Choroid plexus epithelial cell (primary cell): ENCODE data around the gene VPS13D.
A peak's percentile ranks its signal among the peaks of the same experiment; 100 is the strongest.

Source experiments
- DNase-seq: peaks from one replicate; pipeline ENCODE4 v3.0.0-alpha.2; 2010; ENCODE audit warnings: low read depth
- H3K4me3 ChIP-seq: 2 replicates; pipeline ENCODE4 v1.5.1; 2011; ENCODE audit warnings: low read depth, mild to moderate bottlenecking, control low read depth, low read length, moderate library complexity
- TF ChIP-seq, protein P1 (sequence below): conservative IDR thresholded peaks from 2 replicates; pipeline ENCODE4 v1.5.1; 2011; ENCODE audit warnings: low read depth, mild to moderate bottlenecking, control low read depth, inconsistent platforms, low read length, moderate library complexity

VPS13D gene

DNA sequence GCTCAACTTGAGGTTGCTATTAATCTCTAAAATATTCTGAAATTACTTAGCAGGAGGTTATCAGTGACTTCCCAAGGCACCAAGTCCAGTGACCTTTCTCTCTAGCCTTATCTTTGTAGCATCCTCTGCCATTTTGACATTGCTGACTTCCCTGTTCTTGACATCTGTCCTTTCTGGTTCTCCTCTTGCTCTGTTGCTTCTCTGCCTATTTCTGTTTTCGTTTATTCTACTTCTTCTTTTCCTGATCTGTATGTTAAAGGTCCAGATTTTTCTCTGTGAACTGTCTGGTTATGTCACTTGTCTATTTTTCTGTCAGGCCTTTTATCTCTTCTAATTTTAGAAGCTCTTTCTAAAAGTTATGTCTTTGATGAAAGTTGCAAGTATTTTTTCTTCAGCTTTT lies 178.8 kb downstream of the VPS13D start:
- no peak for DNase-seq
- TF ChIP-seq, protein P1, sequence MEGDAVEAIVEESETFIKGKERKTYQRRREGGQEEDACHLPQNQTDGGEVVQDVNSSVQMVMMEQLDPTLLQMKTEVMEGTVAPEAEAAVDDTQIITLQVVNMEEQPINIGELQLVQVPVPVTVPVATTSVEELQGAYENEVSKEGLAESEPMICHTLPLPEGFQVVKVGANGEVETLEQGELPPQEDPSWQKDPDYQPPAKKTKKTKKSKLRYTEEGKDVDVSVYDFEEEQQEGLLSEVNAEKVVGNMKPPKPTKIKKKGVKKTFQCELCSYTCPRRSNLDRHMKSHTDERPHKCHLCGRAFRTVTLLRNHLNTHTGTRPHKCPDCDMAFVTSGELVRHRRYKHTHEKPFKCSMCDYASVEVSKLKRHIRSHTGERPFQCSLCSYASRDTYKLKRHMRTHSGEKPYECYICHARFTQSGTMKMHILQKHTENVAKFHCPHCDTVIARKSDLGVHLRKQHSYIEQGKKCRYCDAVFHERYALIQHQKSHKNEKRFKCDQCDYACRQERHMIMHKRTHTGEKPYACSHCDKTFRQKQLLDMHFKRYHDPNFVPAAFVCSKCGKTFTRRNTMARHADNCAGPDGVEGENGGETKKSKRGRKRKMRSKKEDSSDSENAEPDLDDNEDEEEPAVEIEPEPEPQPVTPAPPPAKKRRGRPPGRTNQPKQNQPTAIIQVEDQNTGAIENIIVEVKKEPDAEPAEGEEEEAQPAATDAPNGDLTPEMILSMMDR = no peak
- no peak overlapping the region for H3K4me3 ChIP-seq

DNA sequence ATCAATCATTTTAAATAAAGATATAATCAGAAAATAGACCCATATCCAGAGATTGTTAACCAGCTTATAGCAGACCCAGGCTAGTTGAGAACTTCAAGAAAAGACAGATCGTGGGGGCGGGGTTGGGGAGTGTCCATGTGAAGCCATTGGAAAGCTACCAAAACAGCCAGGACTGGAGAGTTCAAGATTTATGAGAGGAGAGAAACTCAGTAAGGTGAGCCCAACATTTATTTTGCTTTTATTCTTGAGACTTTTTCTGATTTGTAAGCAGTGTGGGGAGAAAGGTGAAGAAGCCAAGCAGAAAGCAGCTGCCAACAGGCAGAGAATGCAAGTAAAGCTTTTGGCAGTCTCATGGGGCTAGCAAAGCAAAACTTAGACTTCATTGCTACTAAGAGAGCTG lies 179.9 kb downstream of the VPS13D start:
- H3K4me3 ChIP-seq = no peak overlapping the region
- peak; percentile 65 for DNase-seq
- TF ChIP-seq, protein P1 = no peak

DNA sequence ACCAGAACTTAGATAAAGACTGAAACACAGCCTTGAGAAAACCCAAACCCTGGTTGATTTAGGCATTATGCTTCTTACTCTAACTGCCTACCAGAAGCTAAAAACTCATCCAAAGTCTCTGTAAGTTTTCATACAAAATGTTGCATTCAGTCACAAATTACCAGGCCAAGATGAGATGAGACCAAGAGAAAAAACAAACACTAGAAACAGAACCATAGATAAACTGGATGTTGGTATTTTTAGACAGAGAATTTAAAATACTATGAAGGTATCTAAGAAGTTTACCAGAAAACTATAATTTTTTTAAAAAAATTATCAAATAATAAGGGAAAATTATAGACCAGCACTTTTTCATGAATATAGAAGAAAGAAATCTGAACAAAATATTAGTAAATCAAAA lies 180.5 kb downstream of the VPS13D start:
- no peak for DNase-seq
- TF ChIP-seq, protein P1 = no peak
- H3K4me3 ChIP-seq = no peak overlapping the region

DNA sequence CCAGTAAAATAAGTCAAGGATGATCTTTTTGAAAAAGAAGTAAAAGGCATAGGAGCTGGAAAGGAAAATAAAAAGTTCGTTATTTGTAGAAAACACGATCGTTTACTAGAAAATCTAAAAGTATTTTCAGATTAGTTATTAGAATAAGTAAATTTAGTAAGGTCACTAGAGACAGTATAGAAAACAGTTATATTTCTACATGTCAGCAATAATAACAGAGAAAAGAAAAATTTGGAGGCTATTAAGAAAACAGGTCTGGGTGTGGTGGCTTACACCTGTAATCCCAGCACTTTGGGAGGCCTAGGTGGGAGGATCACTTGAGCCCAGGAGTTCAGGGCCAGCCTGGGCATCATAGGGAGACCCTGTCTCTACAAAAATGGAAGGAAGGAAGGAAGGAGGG lies 181.3 kb downstream of the VPS13D start:
- DNase-seq = no peak
- no peak overlapping the region for H3K4me3 ChIP-seq
- TF ChIP-seq, protein P1 = no peak

DNA sequence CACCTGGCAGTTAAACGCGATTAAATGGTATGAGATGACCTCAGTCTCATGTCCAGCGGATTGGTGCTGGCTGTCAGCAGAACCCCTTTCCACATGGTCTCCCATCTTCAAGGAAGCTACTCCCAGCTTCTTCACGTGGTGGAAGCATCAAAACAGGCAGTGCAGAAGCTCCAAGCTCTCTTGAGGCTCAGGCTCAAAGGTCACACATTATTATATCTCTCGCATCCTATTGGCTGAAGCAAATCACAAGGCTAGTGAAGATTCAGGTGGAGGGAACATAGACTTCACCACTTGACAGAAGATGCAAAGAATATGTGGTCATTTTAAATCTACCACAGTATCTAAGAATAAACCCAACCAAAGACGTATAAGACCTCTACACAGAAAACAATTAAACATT lies 181.9 kb downstream of the VPS13D start:
- DNase-seq = no peak
- TF ChIP-seq, protein P1 = no peak
- no peak overlapping the region for H3K4me3 ChIP-seq

DNA sequence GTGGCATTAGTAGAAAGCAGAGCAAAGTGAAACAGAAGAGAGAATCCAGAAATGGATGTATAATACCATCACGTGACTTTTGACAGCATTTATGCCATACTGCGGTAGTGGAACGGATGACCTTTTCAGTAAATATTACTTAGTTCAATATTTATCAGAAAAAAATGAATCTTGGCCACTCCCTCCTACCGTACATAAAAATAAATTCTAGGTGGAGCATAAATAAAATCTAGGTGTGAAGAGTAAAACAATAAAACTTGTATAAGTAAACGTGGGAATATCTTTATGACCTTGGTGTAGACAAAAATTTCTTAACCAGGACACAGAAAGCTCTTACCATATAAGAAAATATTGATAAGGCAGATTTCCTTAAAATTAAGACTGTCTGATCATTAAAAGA lies 182.6 kb downstream of the VPS13D start:
- H3K4me3 ChIP-seq = no peak overlapping the region
- no peak for DNase-seq
- TF ChIP-seq, protein P1 = no peak

DNA sequence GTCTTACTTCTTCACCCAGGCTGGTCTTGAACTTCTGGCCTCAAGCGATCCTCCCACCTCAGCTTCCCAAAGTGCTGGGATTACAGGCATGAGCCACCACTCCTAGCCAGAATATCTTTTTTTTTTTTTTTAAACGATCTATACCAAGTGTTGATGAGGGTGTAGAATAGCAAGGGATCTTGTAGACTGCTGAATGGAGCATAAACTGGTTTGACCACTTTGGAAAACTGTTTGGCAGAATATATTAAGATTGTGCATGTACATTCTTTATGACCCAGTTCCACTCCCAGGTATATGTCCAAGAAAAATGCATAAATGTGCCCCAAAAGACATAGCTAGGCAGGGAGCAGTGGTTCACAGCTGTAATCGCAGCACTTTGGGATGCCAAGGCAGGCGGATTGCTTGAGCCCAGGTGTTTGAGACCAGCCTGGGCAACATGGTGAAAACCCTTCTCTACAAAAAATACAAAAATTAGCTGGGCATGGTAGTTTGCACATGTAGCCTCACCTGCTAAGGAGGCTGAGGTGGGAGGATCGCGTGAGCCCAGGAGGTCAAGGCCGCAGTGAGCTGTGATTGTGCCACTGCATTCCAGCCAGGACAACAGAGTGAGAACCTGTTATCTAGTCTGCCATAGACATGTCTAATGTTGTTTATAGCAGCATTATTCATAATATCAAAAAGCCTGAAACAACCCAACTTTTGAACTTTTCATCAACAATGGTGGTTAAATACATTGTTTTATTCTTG lies 184.0 kb downstream of the VPS13D start:
- H3K4me3 ChIP-seq = no peak overlapping the region
- DNase-seq = no peak
- TF ChIP-seq, protein P1 = no peak
